NCI-H187 treated with DMSO at 0.1 percent for 48 hours (cell line): ENCODE measurements around the gene ESRRA.
"Not testable (repeated sequence)": the region's sequence is repeated elsewhere in the genome, so short reads cannot be mapped to it uniquely, and the experiment has no call there.

Experiments
- DNase-seq: peaks from one replicate; lab custom pipeline; 2025; lab: John Stamatoyannopoulos, UW

The ESRRA gene

GRCh38 chr11:64292460-64293254 lies 12.7 kb upstream of the ESRRA start:
- DNase-seq = no peak

- no peak for DNase-seq
Observed at GRCh38 chr11:64294774-64295173, 10.6 kb upstream of the ESRRA start.

- DNase-seq = no peak
Observed at GRCh38 chr11:64295760-64296159, 9.6 kb upstream of the ESRRA start.

GRCh38 chr11:64296236-64296635 lies 9.1 kb upstream of the ESRRA start:
- no peak for DNase-seq

GRCh38 chr11:64296830-64297698 lies 8.3 kb upstream of the ESRRA start:
- no peak for DNase-seq

DNA sequence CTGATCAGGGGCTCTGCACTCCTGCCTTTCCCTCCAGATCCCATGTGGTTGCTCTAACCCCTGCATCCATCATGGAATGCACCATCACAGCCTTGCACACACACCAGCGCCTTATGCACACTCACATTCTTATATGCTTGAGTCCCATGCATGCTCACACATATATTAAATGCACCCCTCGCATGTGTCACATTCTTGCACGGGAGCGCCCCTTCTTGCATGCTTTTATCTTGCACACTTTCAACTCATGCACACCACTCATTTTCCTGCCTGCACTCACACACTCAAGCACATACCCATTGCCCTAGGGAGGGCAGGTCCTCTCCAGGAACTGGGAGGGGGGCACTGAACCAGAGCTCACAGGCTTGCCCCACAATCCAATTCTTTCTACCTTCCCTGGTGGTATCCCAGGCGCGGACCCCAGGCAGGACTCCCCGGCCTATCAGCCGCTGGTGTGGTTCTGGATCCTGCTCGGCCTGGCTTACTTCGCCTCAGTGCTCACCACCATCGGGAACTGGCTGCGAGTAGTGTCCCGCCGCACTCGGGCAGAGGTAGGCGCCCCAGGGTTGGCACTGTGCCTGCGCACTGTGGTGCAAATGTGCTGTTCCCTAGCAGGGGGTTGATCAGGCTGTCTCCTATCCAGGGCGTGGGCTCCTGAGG lies 7.5 kb upstream of the ESRRA start:
- no peak for DNase-seq

GRCh38 chr11:64298966-64299846 lies 6.1 kb upstream of the ESRRA start:
- no peak for DNase-seq

DNA sequence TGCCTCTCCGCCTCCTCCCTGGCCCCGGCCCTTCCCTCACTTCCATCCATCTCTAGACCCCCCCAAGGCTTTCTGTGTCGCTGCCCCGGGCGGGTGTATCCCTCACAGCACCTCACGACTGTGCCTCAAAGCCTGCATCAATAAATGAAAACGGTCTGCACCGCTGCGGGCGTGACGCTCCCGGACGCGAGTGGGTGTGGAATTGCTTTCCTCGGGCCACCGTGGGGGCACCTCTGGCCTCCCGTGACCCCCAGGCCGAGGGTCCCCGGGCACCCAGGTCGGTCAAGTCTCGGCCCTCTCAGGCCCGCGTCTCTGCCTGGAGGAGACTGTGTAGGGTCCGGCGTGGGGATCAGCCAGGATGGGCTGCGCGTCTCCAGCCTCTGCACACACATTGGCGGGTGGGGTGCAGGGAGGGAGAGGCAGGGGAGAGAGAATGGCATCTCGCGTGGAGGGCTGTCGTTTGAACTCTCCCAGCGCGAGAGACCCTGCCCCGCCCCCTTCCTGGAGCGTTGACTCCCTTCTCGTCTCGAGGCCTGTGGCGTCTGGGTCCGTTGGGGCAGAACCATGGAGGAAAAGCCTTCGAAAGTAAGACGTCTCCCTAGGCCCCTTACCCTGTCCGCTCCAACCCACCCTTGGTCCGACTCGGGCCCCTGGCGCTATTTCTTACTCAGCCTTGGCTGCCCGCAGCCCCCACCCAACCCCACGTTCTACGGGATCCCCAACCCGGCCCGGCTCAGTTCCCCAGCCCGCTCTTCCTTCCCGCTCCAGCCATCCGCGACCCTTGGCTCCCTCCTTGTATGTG lies 5.3 kb upstream of the ESRRA start, which contains the start of gene CATSPERZ:
Gene CATSPERZ (plus strand): TSS at position 512 of the 802 bp plus-strand sequence. CDS start 53 bp downstream, at position 565.
- no peak for DNase-seq

- DNase-seq = no peak
Observed at GRCh38 chr11:64303109-64304031, 2.0 kb upstream of the ESRRA start.

GRCh38 chr11:64304032-64304315 lies 1.4 kb upstream of the ESRRA start:
- DNase-seq = no peak

DNA sequence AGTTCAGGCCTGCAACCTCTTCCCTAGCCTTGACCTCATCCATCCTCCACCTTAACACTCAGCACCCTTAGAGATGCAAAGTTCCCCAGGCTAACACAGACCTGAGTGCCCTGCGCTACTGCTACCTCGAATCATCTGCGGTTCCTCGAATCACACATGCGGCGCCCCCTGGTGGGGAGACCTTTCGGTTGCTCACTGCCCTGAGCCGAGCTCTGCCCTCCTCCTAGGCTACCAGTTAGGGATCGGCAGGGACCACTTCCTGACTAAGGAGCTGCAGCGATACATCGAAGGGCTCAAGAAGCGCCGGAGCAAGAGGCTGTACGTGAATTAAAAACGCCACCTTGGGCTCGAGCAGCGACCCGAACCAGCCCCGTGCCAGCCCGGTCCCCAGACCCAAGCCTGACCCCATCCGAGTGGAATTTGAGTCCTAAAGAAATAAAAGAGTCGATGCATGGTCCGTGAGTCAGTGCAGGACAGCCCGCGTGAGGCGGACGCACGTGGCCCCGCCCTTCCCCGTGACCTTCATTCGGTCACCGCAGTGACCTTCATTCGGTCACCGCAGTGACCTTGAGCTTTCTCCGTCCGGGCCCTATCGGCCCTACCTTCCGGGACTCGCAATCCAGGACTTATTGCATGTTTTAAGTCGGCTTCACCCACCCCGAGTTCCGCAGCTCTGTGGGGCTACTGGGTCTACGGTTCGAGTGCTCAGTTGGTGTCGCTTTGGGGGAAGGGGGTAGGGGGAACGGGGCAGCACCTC lies 830 bp upstream of the ESRRA start:
- DNase-seq = peak; percentile 45

DNA sequence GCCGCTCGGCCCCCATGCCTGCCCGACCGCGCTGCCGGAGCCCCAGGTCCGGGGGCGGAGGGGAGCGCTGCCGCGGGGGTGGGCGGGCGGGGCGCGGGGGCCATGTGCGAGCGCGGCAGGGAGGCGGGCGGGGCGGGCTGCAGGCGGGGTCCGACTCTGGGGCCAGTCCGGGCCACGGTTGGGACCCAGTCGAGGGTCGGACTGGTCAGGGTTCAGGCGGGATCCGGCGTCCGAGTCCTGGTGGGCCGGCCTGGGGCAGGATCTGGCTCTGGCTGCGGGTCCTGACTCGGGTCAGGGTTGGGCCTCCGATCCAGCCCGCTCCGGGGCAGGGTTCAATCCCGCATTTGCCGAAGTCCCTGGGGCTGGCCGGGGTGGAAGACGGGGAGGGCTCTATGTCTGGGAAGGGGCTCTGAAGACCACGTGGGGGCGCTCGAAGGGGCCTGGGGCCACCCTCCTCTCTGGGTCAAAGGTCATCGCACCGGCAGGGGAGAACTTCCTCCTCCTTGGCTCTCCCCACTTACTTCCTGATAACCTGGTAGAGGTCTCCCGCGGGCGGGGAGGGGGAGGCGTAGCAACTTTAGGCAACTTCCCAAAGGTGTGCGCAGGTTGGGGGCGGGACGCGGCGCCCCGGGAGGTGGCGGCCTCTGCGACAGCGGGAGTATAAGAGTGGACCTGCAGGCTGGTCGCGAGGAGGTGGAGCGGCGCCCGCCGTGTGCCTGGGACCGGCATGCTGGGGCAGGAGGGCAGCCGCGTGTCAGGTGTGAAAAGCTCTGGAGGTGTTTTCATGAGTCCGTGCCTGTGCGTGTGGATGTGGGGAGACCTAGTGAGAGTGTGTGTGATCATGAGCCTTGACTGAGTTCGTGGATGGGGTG lies 603 bp downstream of the ESRRA start:
- DNase-seq = no peak

- DNase-seq = no peak
Observed at GRCh38 chr11:64306563-64306875, 1.2 kb downstream of the ESRRA start.

GRCh38 chr11:64306876-64307622 lies 1.7 kb downstream of the ESRRA start:
- no peak for DNase-seq

GRCh38 chr11:64307795-64308194 lies 2.5 kb downstream of the ESRRA start:
- DNase-seq = not testable (repeated sequence)

GRCh38 chr11:64312947-64313346 lies 7.6 kb downstream of the ESRRA start:
- DNase-seq = no peak

- no peak for DNase-seq
Observed at GRCh38 chr11:64313491-64314145, 8.3 kb downstream of the ESRRA start.
